B cell (primary cell): Measurements from ENCODE around the gene HACD2. TPM values are rescaled to one million over a fixed set of nuclear protein-coding genes. Genes with fewer than 3 reads are reported as not detected.
A peak's percentile ranks its signal among the peaks of the same experiment; 100 is the strongest.

Source experiments
- ATAC-seq: fragments of 200-7000 bp; cut with Tn5 transposase; one replicate; pipeline ENCODE4 v1.10.0; 2021; ENCODE audit warnings: low read depth, mild to moderate bottlenecking, moderate number of reproducible peaks, moderate library complexity
- CTCF ChIA-PET: fragments of 350-600 bp; sonication (Branson Sonifier 250); formaldehyde crosslinking; loops from one replicate; lab custom pipeline; 2021; ENCODE audit warnings: antibody characterized with exemption, inconsistent platforms; lab: Charles Lee
- POLR2A ChIA-PET: fragments of 350-600 bp; sonication (Branson Sonifier 250); formaldehyde crosslinking; loops from one replicate; lab custom pipeline; 2021; ENCODE audit warnings: antibody characterized with exemption; lab: Charles Lee
- DNase-seq: peaks from one replicate; pipeline ENCODE4 v3.0.0; 2013
- H2AFZ ChIP-seq: 2 replicates; pipeline ENCODE4 v1.6.1; 2012; ENCODE audit warnings: mild to moderate bottlenecking, low read depth, low read length; ENCODE audit not compliant: insufficient read depth, poor library complexity, severe bottlenecking
- H3K27ac ChIP-seq, 2 donors: 1 replicate in 1 of 2; 2 replicates in 1 of 2; pipeline ENCODE4 v1.5.1; 2012 to 2013; ENCODE audit warnings: low read length in 2 of 2, mild to moderate bottlenecking in 2 of 2, moderate library complexity in 1 of 2
- H3K27me3 ChIP-seq, 4 experiments: fragments of 200-600 bp in 1 of 4; sonication (generic) in 1 of 4; replicated peaks in 1 of 4; 1 replicate in 2 of 4; 2 replicates in 2 of 4; pipeline versions ENCODE4 v1.6.1 to v1.7.0; 2013 to 2016; ENCODE audit warnings: low read length in 3 of 4, mild to moderate bottlenecking in 2 of 4, mixed read lengths in 1 of 4, moderate library complexity in 1 of 4; ENCODE audit not compliant: insufficient read depth in 4 of 4, control insufficient read depth in 3 of 4; ENCODE audit errors: control extremely low read depth in 1 of 4
- H3K36me3 ChIP-seq, 2 experiments: replicated peaks in 1 of 2; 1 replicate in 1 of 2; 2 replicates in 1 of 2; pipeline versions ENCODE4 v1.6.1 to v1.7.1; 2013; ENCODE audit warnings: low read length in 1 of 2; ENCODE audit not compliant: insufficient read depth in 2 of 2, control insufficient read depth in 1 of 2; ENCODE audit errors: control extremely low read depth in 1 of 2, extremely low read depth in 1 of 2
- H3K4me1 ChIP-seq, 2 donors: fragments of 200-600 bp in 1 of 2; sonication (generic) in 1 of 2; 1 replicate in 1 of 2; 2 replicates in 1 of 2; pipeline versions ENCODE4 v1.5.1 to v1.6.1; 2013 to 2017; ENCODE audit warnings: low read length in 2 of 2; ENCODE audit not compliant: control insufficient read depth in 2 of 2, insufficient read depth in 2 of 2
- H3K4me2 ChIP-seq: replicated peaks from 2 replicates; pipeline ENCODE3; 2012; ENCODE audit warnings: mild to moderate bottlenecking, low read depth, low read length; ENCODE audit not compliant: poor library complexity, severe bottlenecking
- H3K4me3 ChIP-seq, 5 experiments: fragments of 200-600 bp in 1 of 5; sonication (generic) in 1 of 5; 1 replicate in 3 of 5; 2 replicates in 2 of 5; pipeline versions ENCODE4 v1.5.1 to v1.7.0; 2011 to 2016; ENCODE audit warnings: low read length in 4 of 5, mild to moderate bottlenecking in 4 of 5, low read depth in 2 of 5, control low read depth in 1 of 5, moderate library complexity in 1 of 5; ENCODE audit not compliant: insufficient read depth in 1 of 5; ENCODE audit errors: control extremely low read depth in 1 of 5, extremely low read depth in 1 of 5
- H3K79me2 ChIP-seq: fragments of 200-600 bp; sonication (generic); one replicate; pipeline ENCODE4 v1.6.0; 2016; ENCODE audit warnings: low read length; ENCODE audit not compliant: control insufficient read depth, insufficient read depth
- H3K9ac ChIP-seq: fragments of 200-600 bp; sonication (generic); 2 replicates; pipeline ENCODE4 v1.6.1; 2017; ENCODE audit warnings: mild to moderate bottlenecking, low read length, moderate library complexity
- H3K9me3 ChIP-seq, 3 donors: one replicate each; pipeline versions ENCODE4 v1.6.1 to v1.7.1; 2013; ENCODE audit warnings: low read length in 2 of 3; ENCODE audit not compliant: control insufficient read depth in 2 of 3, insufficient read depth in 1 of 3; ENCODE audit errors: control extremely low read depth in 1 of 3
- H4K20me1 ChIP-seq: 2 replicates; pipeline ENCODE4 v1.6.0; 2012; ENCODE audit warnings: mild to moderate bottlenecking, low read length; ENCODE audit not compliant: insufficient read depth, control insufficient read depth, poor library complexity, severe bottlenecking
- H3K27ac Mint-ChIP-seq: one replicate; pipeline ENCODE4 v1.8.0; 2021; ENCODE audit warnings: mixed read lengths
- H3K27me3 Mint-ChIP-seq: one replicate; pipeline ENCODE4 v1.8.0; 2021; ENCODE audit warnings: mixed read lengths
- H3K4me1 Mint-ChIP-seq: one replicate; pipeline ENCODE4 v1.8.0; 2021; ENCODE audit warnings: mixed read lengths
- H3K4me3 Mint-ChIP-seq: one replicate; pipeline ENCODE4 v1.8.0; 2021; ENCODE audit warnings: mixed read lengths
- H3K9me3 Mint-ChIP-seq: one replicate; pipeline ENCODE4 v1.8.0; 2022; ENCODE audit warnings: mixed read lengths; ENCODE audit not compliant: insufficient read depth
- EZH2 ChIP-seq: IDR thresholded peaks from 2 replicates; pipeline ENCODE4 v1.6.1; 2012; ENCODE audit warnings: borderline replicate concordance, low read depth, mild to moderate bottlenecking, moderate library complexity, low read length; ENCODE audit not compliant: insufficient read depth, poor library complexity, severe bottlenecking
- WGBS: methylation state at CpG from one replicate; pipeline ENCODE4 v1.1.5; 2013; ENCODE audit warnings: missing lambda C conversion rate; ENCODE audit not compliant: insufficient coverage; 5-methylcytosine and 5-hydroxymethylcytosine counted together
- intact Hi-C: fragments of 100-400 bp; cut with micrococcal nuclease; formaldehyde crosslinking; loops from one replicate; pipeline ENCODE4 v1.10.0; 2022
- polyA plus RNA-seq: library from polyadenylated mRNA; depleted of rRNA; stranded (reverse); fragments of >200 nt; gene quantifications from 2 replicates; pipeline ENCODE4 v1.2.3, GENCODE V29; 2012
- total RNA-seq, 2 donors: library from RNA; stranded (reverse); fragments of 120-200 nt in 1 of 2; gene quantifications; 1 replicate in 1 of 2; 2 replicates in 1 of 2; pipeline versions ENCODE4 v1.2.3 to v1.2.4, GENCODE V29; 2013 to 2022
- TF ChIP-seq, protein P1 (sequence below): fragments of 200-600 bp; IDR thresholded peaks from one replicate; pipeline ENCODE4 v1.8.0; 2022; ENCODE audit warnings: antibody characterized with exemption, mild to moderate bottlenecking

Gene HACD2
- total and polyA plus RNA-seq, 2 donors (not counting 1 experiment from before 2014, with no cell fraction given) = 14.5 to 30.7 TPM

DNA sequence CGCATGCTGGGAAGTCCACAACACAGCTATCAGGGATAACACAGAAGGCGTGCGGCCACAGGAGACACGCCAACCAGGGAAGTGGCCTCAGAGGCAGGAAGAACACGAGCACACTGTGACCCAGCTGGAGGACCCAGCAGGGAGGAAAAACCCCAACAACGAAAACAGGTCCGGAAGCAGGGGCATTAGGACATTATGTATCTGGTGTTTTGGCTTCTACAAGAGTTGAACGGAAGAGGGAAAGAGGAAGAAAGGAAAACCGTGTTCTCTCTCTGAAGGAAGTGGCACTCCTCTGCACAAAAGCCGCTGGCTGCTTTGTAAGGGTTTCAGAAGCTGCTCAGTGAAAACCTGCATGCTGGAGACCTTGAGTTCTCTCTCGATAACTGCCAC lies 61.8 kb downstream of the HACD2 start:
- POLR2A ChIA-PET = no interaction called here
- WGBS = 29% methylated on average over 8 of the region's 11 CpGs
- no peaks in the 10 kb centered on the region for H3K9me3 Mint-ChIP-seq
- no peak overlapping the region for H2AFZ ChIP-seq
- no peak for TF ChIP-seq EZH2
- TF ChIP-seq, protein P1, sequence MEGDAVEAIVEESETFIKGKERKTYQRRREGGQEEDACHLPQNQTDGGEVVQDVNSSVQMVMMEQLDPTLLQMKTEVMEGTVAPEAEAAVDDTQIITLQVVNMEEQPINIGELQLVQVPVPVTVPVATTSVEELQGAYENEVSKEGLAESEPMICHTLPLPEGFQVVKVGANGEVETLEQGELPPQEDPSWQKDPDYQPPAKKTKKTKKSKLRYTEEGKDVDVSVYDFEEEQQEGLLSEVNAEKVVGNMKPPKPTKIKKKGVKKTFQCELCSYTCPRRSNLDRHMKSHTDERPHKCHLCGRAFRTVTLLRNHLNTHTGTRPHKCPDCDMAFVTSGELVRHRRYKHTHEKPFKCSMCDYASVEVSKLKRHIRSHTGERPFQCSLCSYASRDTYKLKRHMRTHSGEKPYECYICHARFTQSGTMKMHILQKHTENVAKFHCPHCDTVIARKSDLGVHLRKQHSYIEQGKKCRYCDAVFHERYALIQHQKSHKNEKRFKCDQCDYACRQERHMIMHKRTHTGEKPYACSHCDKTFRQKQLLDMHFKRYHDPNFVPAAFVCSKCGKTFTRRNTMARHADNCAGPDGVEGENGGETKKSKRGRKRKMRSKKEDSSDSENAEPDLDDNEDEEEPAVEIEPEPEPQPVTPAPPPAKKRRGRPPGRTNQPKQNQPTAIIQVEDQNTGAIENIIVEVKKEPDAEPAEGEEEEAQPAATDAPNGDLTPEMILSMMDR = no peak
- H3K9me3 ChIP-seq = no peaks in the 10 kb centered on the region
- no peaks in the 10 kb centered on the region for H3K27me3 Mint-ChIP-seq
- peaks cover 14 to 19% of the 10 kb centered on the region in 2 donors for H3K4me1 ChIP-seq
- CTCF ChIA-PET = interaction anchor here (0.7 kb wide), 2 partner anchors 36 to 333 kb away, joined by 3 to 4 read pairs; no protein-coding TSS in a partner anchor
- H3K4me2 ChIP-seq = peak overlapping the region; percentile 13
- no peak overlapping the region for H3K9ac ChIP-seq
- H3K79me2 ChIP-seq = no peaks in the 10 kb centered on the region
- H3K4me1 Mint-ChIP-seq = peaks cover 43% of the 10 kb centered on the region
- no peak overlapping the region for H3K4me3 ChIP-seq
- H4K20me1 ChIP-seq = no peaks in the 10 kb centered on the region
- ATAC-seq (no peak), DNase-seq (peak; percentile 6)
- peak overlapping the region; percentile 29 for H3K4me3 Mint-ChIP-seq
- peak overlapping the region in 1 of 2 donors; percentile 62 for H3K27ac ChIP-seq
- H3K27ac Mint-ChIP-seq = peak overlapping the region; percentile 60
- H3K27me3 ChIP-seq = no peaks in the 10 kb centered on the region
- intact Hi-C loops = no loop called here
- peaks cover 2 to 22% of the 10 kb centered on the region in 2 experiments for H3K36me3 ChIP-seq

DNA sequence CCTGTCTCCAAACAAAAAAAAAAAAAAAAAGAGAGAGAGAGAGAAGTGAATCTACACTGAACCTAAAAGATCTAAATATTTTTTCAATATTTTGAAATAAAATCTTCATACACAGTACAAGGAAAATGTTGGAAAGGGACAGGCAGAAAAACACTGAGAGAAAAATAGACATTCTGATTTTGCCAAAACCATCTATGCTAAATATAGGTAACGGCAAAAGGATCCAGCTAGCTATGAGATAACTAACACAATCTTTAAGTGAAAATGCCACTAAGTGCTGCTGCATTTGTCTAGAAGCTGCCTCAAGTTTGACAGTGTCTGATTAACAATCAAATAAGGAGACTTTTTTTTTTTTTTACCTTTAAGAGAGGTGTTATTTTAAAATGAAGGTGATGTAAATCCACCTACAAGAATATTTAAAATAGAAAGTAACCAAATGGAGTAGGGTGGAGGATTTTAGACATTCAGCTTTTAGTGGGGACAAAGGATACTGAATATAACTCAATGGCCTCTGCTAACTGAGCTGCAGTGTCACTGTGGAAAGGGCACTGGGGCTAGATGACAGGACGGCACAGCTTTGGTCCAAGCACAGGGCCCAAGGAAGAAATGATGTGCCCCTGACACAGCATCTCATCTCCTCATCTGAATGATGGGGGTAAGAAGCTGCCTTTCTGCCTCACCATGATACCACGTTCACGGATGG lies 62.4 kb downstream of the HACD2 start:
- Histone ChIP-seq H3K36me3 (peaks cover 2 to 17% of the 10 kb centered on the region in 2 experiments), H3K27me3 (no peaks in the 10 kb centered on the region), H3K27ac (peak overlapping the region in 1 of 2 donors; percentile 62), H3K79me2 (no peaks in the 10 kb centered on the region), H2AFZ (no peak overlapping the region), H3K4me1 (peaks cover 14 to 19% of the 10 kb centered on the region in 2 donors), H4K20me1 (no peaks in the 10 kb centered on the region), H3K4me3 (no peak overlapping the region), H3K9ac (no peak overlapping the region), H3K4me2 (peak overlapping the region; percentile 13), H3K9me3 (no peaks in the 10 kb centered on the region)
- Mint-ChIP-seq H3K9me3 (no peaks in the 10 kb centered on the region), H3K4me1 (peaks cover 39% of the 10 kb centered on the region), H3K4me3 (peak overlapping the region; percentile 29), H3K27me3 (no peaks in the 10 kb centered on the region), H3K27ac (peak overlapping the region; percentile 60)
- DNase-seq (no peak), ATAC-seq (no peak)
- ChIA-PET POLR2A (no interaction called here), CTCF (interaction anchor here (0.7 kb wide), 2 partner anchors 36 to 333 kb away, joined by 3 to 4 read pairs; no protein-coding TSS in a partner anchor)
- intact Hi-C loops = no loop called here
- 35% methylated on average over 2 of the region's 4 CpGs for WGBS
- no peak for TF ChIP-seq EZH2
- TF ChIP-seq, protein P1 = no peak
